ENCODE measurements around the gene DNAAF6. TPM values are rescaled to one million over a fixed set of nuclear protein-coding genes. Genes with fewer than 3 reads are reported as not detected.

The DNAAF6 gene
- total RNA-seq, 4 donors from 2014 or later: not detected

DNA sequence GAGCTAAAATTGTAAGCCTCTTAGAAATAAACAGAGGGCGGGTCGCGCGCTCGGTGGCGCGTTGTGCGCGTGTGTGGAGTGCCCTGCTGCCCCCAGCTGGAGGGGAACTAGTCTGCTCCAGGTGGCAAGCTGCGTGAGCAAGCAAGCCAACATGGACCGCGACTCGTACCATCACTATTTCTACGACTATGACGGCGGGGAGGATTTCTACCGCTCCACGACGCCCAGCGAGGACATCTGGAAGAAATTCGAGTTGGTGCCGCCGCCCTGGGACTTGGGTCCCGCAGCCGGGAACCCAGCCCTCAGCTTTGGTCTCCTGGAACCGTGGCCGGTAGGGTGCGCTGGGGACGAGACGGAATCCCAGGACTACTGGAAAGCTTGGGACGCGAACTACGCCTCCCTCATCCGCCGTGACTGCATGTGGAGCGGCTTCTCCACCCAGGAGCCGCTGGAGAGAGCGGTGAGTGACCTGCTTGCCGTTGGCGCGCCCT lies 66.1 kb downstream of the DNAAF6 start:
- intact Hi-C loops (cut with DNase I; ENCODE audit: low total_unique reads): no loop called here
- no peak for DNase-seq (ENCODE audit: low spot score in 2 of 2)
- no peak overlapping the region for H3K4me3 ChIP-seq (ENCODE audit: low read depth, poor library complexity, severe bottlenecking)
- no peak for TF ChIP-seq POLR2A (IDR thresholded peaks at IDR 0.05)
- TF ChIP-seq, protein P1, sequence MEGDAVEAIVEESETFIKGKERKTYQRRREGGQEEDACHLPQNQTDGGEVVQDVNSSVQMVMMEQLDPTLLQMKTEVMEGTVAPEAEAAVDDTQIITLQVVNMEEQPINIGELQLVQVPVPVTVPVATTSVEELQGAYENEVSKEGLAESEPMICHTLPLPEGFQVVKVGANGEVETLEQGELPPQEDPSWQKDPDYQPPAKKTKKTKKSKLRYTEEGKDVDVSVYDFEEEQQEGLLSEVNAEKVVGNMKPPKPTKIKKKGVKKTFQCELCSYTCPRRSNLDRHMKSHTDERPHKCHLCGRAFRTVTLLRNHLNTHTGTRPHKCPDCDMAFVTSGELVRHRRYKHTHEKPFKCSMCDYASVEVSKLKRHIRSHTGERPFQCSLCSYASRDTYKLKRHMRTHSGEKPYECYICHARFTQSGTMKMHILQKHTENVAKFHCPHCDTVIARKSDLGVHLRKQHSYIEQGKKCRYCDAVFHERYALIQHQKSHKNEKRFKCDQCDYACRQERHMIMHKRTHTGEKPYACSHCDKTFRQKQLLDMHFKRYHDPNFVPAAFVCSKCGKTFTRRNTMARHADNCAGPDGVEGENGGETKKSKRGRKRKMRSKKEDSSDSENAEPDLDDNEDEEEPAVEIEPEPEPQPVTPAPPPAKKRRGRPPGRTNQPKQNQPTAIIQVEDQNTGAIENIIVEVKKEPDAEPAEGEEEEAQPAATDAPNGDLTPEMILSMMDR (IDR thresholded peaks at IDR 0.05): no peak
- WGBS, 2 donors: 3 to 27% methylated on average over 22 to 37 of the region's 41 CpGs

DNA sequence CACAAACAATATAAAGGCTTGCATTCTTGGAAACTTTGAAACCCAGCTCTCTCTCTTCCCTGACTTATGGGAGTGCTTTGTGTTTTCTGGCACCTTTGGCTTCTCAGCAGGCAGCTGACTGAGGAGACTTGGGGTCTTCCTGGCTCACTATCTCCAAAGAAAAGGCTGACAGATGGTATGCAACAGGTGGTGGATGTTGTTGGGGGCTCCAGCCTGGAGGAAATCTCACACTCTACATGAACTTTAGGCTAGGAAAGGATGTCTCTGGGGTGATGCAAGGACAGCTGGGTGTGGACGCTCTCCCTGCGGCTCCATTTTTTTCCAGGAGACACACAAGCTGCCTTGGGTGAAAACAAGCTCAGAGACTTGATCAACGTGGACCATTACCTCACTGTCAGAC lies 67.4 kb downstream of the DNAAF6 start:
- TF ChIP-seq, protein P1 (IDR thresholded peaks at IDR 0.05): no peak
- no peak for TF ChIP-seq POLR2A (IDR thresholded peaks at IDR 0.05)

DNA sequence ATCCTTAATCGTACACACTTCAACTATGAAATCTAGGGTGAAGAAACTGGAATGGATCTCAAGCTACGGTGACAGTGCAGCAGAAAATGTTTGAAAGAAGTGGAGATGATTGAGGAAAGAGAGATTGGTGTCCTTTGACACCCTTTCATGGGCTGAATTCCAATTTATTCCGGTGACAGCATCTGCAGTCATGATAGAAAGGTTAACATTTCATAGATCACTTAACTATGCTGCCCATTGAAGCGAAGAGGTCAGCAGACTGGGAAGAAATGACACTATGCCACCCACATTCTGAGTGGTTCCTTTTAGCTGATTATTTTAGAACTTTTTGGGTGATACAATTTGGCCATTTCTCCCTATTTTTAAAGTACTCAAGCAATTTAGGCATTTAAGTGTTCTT lies 82.3 kb downstream of the DNAAF6 start:
- TF ChIP-seq, protein P1 (IDR thresholded peaks at IDR 0.05): no peak
- TF ChIP-seq POLR2A (IDR thresholded peaks at IDR 0.05): no peak
- intact Hi-C loops (cut with DNase I; ENCODE audit: low total_unique reads): no loop called here
- no peak for DNase-seq (ENCODE audit: low spot score in 2 of 2)
- 64 to 79% methylated on average over 4 of the region's 4 CpGs for WGBS, 2 donors
- no peak overlapping the region for H3K4me3 ChIP-seq (ENCODE audit: low read depth, poor library complexity, severe bottlenecking)

More for the DNA sequence above, 67.4 kb downstream of the DNAAF6 start:
- WGBS, 2 donors: 62% methylated on average over 3 of the region's 3 CpGs
- DNase-seq (ENCODE audit: low spot score in 2 of 2): no peak
- no peak overlapping the region for H3K4me3 ChIP-seq (ENCODE audit: low read depth, poor library complexity, severe bottlenecking)
- intact Hi-C loops (cut with DNase I; ENCODE audit: low total_unique reads): no loop called here

DNA sequence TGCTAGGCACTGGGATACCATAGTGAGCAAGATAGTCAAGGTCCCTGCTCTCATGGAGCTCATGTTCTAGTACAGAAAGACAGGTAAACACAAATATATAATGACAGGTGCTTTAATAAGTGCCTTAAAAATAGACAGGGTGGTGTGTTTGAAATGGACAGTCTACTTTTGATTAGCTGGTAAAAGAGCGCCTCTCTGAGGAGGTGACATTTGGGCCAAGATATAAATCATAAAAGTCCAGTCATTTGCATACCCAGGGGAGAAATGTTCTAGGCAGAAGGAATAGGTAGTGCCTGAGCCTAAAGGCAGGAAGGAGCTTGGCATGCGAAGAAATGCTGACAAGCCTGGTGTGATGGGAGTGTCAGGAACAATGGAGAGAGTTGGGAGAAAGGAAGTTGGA lies 83.6 kb downstream of the DNAAF6 start:
- intact Hi-C loops (cut with DNase I; ENCODE audit: low total_unique reads): no loop called here
- no peak for DNase-seq (ENCODE audit: low spot score in 2 of 2)
- no peak overlapping the region for H3K4me3 ChIP-seq (ENCODE audit: low read depth, poor library complexity, severe bottlenecking)
- TF ChIP-seq, protein P1 (IDR thresholded peaks at IDR 0.05): no peak
- no peak for TF ChIP-seq POLR2A (IDR thresholded peaks at IDR 0.05)
- 59 to 79% methylated on average over 2 of the region's 2 CpGs for WGBS, 2 donors

DNA sequence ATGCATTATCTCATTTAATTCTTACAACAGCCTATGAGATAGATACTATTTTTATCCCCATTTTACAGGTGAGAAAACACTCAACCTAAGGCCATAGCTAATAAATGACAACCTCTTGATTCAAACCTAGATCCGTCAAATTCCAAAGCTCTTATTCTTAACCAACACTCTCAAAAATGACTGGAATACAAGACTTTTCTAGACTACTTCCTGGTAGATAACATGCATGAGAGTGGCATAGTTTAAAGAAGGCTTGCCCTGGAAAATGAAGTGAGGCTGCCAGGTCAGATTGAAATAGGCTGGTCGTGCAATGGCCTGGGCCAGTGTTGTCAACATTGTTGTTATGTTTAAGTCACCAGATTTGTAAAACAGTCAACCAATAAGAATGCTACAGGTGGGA lies 86.6 kb downstream of the DNAAF6 start:
- 51 to 79% methylated on average over 2 of the region's 2 CpGs for WGBS, 2 donors
- DNase-seq (ENCODE audit: low spot score in 2 of 2): no peak
- no peak overlapping the region for H3K4me3 ChIP-seq (ENCODE audit: low read depth, poor library complexity, severe bottlenecking)
- no peak for TF ChIP-seq POLR2A (IDR thresholded peaks at IDR 0.05)
- TF ChIP-seq, protein P1 (IDR thresholded peaks at IDR 0.05): no peak
- intact Hi-C loops (cut with DNase I; ENCODE audit: low total_unique reads): no loop called here

Other genes starting within 250 kb of the DNAAF6 start
- 10 to 100 TPM; 19.9 to 27.3 (median 23.7) TPM for gene MORC4, start 206.4 kb upstream of the DNAAF6 start, total RNA-seq
- gene RBM41, start 87.8 kb upstream of the DNAAF6 start, total RNA-seq: 10 to 100 TPM; 10.5 to 23.5 (median 19.7) TPM
- 1 to 10 TPM; 1.3 to 4.2 (median 2.6) TPM for gene NUP62CL, start 178 bp upstream of the DNAAF6 start, total RNA-seq
- under 1 TPM in 1 of 4 donors, not detected in 3; 0.05 TPM for gene FRMPD3, start 243.0 kb downstream of the DNAAF6 start, total RNA-seq

Measured in lower leg skin (tissue), 4 donors.